Adipose tissue (tissue), 3 donors: ENCODE data around the gene PMM1. TPM values are rescaled to one million over a fixed set of nuclear protein-coding genes. Genes with fewer than 3 reads are reported as not detected.
"Not testable (repeated sequence)": the region's sequence is repeated elsewhere in the genome, so short reads cannot be mapped to it uniquely, and the experiment has no call there.

ENCODE experiments used
- H3K27ac ChIP-seq: one replicate; pipeline ENCODE4 v1.5.1; 2013; ENCODE audit warnings: low read depth, low read length
- WGBS, 3 donors: extraction: QIAGEN DNeasy Blood & Tissue Kit; methylation state at CpG; one replicate each; pipeline ENCODE4 v1.1.7; 2013; 5-methylcytosine and 5-hydroxymethylcytosine counted together
- polyA plus RNA-seq, 3 donors: library from polyadenylated mRNA; stranded (reverse); fragments of 200-250 nt; gene quantifications; one replicate each; pipeline ENCODE4 v1.2.3, GENCODE V29; 2013
- donor health status: healthy with polysubstance abuse.
- donor health status: Bipolar disorder and iron deficiency.
- donor health status: healthy.

PMM1 gene
- polyA plus RNA-seq, 3 donors = 41.9 to 171 (median 68.4) TPM

GRCh38 chr22:41572305-41572704 lies 17.3 kb downstream of the PMM1 start:
- WGBS, 3 donors = 94 to 100% (median 96%) methylated on average over 3 of the region's 3 CpGs
- not testable (repeated sequence) for H3K27ac ChIP-seq

DNA sequence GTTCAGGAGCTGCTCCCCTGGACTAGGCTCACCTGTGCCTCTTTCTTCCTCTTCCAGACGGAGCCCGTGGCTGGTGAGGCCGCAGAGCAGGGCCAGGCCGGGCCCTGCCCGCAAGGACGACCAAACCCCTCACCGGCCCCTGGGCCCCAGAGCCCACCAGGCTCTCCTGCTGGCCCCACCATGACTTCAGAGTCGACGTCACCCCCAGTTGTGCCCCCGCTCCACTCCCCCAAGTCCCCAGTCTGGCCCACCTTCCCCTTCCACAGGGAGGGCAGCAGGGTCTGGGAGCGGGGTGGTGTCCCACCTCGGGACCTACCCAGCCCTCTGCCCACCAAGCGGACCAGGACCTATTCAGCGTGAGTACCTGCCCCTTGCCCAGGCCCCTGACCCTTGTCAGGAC lies 17.9 kb downstream of the PMM1 start:
- WGBS, 3 donors = 92 to 97% (median 95%) methylated on average over 10 to 14 of the region's 14 CpGs
- no peak overlapping the region for H3K27ac ChIP-seq

- H3K27ac ChIP-seq = no peak overlapping the region
- 76 to 90% (median 82%) methylated on average over 3 of the region's 3 CpGs for WGBS, 3 donors
Measured at GRCh38 chr22:41570221-41570620, 19.4 kb downstream of the PMM1 start.

DNA sequence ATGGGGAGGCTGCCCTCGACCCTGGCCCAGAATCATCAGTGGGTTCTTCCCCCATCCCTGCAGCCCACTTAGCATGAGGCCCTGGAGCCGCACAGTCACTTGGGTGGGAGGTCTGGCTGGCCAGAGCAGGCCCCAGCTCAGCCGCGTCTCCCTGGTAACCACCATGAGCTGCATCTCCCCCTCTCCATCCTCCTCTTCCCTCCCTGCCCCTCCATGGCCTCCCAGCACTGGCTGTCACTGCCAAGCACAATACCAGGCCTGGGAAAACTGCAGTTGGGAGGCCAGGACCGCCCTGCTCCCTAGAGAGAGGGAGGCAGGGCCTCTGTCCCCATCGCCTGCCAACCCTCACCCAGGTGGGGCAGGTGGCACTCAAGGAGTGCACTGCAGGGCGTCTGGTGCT lies 20.8 kb downstream of the PMM1 start:
- WGBS, 3 donors = 68 to 78% (median 77%) methylated on average over 7 of the region's 7 CpGs
- H3K27ac ChIP-seq = no peak overlapping the region

- 69 to 83% (median 71%) methylated on average over 3 of the region's 3 CpGs for WGBS, 3 donors
- no peak overlapping the region for H3K27ac ChIP-seq
Measured at GRCh38 chr22:41567512-41567768, 22.2 kb downstream of the PMM1 start.

DNA sequence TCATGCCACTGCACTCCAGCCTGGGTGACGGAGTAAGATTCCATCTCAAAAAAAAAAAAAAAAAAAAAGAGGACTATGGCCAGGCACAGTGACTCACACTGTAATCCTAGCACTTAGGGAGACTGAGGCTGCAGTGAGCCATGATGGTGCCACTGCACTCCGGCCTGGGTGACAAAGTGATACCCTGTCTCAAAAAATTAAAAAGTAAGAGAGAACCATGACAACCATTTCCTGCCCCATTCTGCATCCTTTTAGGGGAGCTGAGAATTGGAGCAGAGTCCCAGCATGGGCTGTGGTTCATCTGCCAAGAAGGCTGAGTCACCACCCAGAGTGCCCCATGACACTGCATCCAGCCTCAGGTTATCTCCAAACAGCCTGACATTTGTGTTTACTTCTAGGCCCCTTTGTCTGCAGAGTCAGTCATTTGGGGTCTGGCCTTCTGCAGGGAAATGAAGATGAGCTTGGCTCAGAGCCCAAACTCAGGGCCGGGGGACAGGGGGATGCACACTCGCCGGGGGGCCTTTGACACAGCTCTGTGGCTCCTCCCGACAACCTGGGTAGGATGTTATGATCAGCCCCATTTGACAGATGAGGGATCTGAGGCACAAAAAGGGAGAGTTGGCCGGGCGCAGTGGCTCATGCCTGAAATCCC lies 24.1 kb downstream of the PMM1 start:
- no peak overlapping the region for H3K27ac ChIP-seq
- 64 to 76% (median 65%) methylated on average over 8 of the region's 8 CpGs for WGBS, 3 donors

DNA sequence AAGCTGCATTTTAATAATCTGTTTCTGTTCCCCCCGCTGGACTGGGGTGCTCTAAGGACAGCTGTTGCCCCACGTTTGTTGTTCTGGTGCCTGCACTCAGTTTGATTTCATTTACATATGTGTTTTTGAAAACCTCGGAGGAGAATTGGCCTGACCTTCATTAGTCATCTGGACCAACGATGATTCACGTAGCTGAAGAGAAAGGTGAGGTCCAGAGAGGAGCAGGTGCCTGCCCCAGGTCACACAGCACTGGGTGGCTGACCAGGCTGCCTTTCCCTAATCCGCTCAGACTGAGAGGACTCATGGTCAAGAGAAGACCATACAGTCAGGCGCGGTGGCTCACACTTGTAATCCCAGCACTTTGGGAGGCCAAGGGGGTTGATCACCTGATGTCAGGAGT lies 25.1 kb downstream of the PMM1 start:
- H3K27ac ChIP-seq = no peak overlapping the region
- WGBS, 3 donors = 88 to 90% (median 89%) methylated on average over 8 of the region's 8 CpGs

GRCh38 chr22:41563051-41563711 lies 26.5 kb downstream of the PMM1 start:
- WGBS, 3 donors = 50 to 56% (median 54%) methylated on average over 10 of the region's 10 CpGs
- no peak overlapping the region for H3K27ac ChIP-seq

DNA sequence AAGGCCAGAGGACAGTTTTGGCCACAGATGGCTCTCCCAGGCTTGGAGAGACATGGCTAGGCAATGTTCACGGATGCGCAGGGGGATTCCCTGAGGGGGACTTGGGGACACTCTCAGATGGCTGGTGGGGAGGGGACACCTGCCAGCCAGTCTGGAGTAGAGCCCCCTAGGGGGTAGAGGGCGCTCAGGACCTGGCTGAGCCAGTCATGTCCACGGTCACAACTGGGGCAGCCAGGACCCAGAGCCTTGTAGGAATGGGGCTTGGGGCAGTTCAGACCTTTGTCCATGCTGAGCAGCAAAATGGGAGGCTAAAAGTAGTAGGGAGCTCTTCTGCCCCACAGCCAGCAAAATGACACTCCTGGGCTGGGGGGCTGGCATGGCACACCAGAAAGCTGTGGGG lies 27.2 kb downstream of the PMM1 start:
- WGBS, 3 donors = 81 to 88% (median 82%) methylated on average over 4 of the region's 4 CpGs
- H3K27ac ChIP-seq = no peak overlapping the region

- WGBS, 3 donors = 23 to 79% (median 72%) methylated on average over 5 of the region's 5 CpGs
- H3K27ac ChIP-seq = no peak overlapping the region
Measured at GRCh38 chr22:41561788-41562187, 27.9 kb downstream of the PMM1 start.

- WGBS, 3 donors = 34 to 60% (median 55%) methylated on average over 10 of the region's 10 CpGs
- H3K27ac ChIP-seq = no peak overlapping the region
Measured at GRCh38 chr22:41561335-41561734, 28.3 kb downstream of the PMM1 start.

GRCh38 chr22:41560095-41560471 lies 29.6 kb downstream of the PMM1 start:
- no peak overlapping the region for H3K27ac ChIP-seq
- WGBS, 3 donors = 52 to 67% (median 60%) methylated on average over 6 of the region's 6 CpGs

- H3K27ac ChIP-seq = not testable (repeated sequence)
- WGBS, 3 donors = 88 to 93% (median 93%) methylated on average over 13 of the region's 13 CpGs
Measured at GRCh38 chr22:41558241-41558630, 31.4 kb downstream of the PMM1 start.

DNA sequence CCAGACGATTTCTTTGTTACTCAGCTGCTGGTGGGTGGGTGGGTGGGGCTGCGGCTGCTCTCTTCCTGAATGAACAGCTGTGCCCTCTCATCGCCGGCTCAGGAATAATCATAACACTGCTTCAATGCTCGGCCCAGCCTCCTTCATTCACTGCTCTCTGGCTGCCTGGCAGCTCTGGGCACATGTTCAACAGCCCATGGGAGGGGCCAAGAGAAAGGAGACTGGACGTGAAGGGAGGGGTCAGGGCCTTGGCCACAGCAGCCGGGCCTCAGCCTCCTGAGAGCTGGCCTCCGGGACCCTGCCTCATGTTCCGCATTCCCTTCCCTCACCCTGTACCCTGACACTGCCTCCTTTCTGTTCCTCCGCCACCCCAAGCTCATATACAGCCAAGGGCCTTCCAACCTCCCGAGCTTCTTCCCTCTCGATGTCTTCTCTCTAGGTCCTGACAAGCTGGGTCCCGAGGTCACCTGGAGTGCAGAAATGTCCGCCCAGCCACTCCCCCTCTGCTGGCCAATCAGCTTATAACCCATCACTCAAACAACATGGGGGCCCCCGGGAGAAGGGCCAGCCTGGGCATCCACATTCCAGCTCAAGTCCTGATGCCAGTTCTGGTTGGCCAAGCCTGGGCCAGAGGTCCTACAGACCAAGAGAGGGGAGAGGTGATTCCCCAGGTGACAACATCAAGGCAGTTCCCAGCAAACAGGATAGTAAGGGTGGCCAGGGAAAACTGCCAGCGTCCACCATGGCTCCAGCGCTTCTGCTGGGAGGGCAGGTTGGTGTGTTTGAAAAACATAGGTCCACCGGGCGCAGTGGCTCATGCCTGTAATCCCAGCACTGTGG lies 32.0 kb downstream of the PMM1 start:
- WGBS, 3 donors = 43 to 49% (median 44%) methylated on average over 19 of the region's 19 CpGs
- H3K27ac ChIP-seq = no peak overlapping the region

DNA sequence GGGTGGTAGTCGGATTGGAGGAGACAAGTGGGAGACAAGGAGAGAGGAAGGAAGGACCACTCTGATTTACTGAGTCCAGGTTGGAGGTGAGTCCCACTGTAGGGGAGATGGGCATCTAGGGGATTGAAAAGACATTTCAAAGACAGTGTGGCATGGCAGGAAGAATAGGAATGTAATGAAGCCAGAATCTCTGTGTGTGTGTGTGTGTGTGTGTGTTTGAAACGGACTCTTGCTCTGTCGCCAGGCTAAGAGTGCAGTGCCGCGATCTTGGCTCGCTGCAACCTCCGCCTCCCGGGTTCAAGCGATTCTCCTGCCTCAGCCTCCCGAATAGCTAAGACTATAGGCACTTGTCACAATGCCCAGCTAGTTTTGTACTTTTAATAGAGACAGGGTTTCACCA lies 33.1 kb downstream of the PMM1 start:
- no peak overlapping the region for H3K27ac ChIP-seq
- WGBS, 3 donors = 87 to 93% (median 87%) methylated on average over 10 of the region's 10 CpGs

- no peak overlapping the region for H3K27ac ChIP-seq
- WGBS, 3 donors = 73 to 86% (median 73%) methylated on average over 7 of the region's 7 CpGs
Measured at GRCh38 chr22:41555325-41555982, 34.2 kb downstream of the PMM1 start.

- no peak overlapping the region for H3K27ac ChIP-seq
- 65 to 73% (median 70%) methylated on average over 10 of the region's 11 CpGs for WGBS, 3 donors
Measured at GRCh38 chr22:41551877-41552582, 37.6 kb downstream of the PMM1 start.

DNA sequence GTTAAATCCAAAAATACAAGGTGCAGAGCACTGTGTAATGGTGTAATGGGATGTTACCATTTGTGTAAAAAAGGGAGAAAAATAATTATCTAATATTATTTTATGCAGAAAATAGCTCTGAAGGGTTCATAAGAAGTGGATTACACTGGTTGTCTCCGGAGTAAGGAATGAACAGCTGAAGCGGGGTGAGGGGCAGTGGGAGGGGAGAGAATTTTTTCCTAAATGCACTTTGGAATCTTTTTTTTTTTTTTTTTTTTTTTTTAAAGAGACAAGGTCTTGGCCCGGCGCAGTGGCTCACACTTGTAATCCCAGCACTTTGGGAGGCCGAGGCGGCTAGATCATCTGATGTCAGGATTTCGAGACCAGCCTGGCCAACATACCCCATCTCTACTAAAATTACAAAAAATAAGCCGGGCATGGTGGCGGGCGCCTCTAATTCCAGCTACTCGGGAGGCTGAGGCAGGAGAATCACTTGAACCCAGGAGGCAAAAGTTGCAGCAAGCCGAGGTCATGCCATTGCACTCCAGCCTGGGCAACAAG lies 38.6 kb downstream of the PMM1 start:
- 86% methylated on average over 12 of the region's 12 CpGs for WGBS, 3 donors
- H3K27ac ChIP-seq = no peak overlapping the region
